ENCODE measurements around the gene QSOX2.
"Not testable (repeated sequence)": the region's sequence is repeated elsewhere in the genome, so short reads cannot be mapped to it uniquely, and the experiment has no call there.

Gene QSOX2

DNA sequence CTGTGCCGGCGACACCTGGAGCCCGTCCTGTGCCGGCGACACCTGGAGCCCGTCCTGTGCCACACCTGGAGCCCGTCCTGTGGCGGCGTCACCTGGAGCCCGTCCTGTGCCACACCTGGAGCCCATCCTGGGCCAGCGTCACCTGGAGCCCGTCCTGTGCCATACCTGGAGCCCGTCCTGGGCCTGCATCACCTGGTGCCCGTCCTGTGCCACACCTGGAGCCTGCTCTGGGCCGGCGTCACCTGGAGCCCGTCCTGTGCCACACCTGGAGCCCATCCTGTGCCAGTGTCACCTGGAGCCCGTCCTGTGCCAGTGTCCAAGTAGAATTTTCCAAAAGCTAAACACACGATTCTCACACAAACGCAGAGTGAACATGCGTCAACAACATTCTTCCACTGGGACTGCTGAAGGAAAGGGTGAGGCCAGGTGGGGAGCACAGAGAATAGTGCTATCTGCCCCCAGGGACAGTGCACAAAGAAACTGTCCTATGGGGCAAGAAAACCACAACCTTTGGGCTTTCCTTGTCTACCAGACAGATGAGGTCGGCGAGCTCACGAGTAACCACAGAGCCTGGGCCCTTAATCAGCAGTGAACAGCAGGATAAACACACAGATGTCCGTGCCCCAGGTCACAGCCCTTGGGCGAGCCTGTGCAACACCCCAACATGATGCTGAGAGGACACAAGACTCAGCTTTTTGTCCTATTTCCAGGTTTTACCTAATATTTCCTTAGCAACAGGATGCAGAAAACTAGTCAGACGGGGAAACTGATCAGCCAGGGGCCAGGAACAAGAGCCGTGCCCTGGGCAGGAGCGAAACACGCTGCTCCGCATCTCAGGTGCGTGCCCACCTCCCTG, 7.9 kb downstream of the QSOX2 start:
- no peak for DNase-seq (ENCODE audit: low read depth, low spot score)

DNA sequence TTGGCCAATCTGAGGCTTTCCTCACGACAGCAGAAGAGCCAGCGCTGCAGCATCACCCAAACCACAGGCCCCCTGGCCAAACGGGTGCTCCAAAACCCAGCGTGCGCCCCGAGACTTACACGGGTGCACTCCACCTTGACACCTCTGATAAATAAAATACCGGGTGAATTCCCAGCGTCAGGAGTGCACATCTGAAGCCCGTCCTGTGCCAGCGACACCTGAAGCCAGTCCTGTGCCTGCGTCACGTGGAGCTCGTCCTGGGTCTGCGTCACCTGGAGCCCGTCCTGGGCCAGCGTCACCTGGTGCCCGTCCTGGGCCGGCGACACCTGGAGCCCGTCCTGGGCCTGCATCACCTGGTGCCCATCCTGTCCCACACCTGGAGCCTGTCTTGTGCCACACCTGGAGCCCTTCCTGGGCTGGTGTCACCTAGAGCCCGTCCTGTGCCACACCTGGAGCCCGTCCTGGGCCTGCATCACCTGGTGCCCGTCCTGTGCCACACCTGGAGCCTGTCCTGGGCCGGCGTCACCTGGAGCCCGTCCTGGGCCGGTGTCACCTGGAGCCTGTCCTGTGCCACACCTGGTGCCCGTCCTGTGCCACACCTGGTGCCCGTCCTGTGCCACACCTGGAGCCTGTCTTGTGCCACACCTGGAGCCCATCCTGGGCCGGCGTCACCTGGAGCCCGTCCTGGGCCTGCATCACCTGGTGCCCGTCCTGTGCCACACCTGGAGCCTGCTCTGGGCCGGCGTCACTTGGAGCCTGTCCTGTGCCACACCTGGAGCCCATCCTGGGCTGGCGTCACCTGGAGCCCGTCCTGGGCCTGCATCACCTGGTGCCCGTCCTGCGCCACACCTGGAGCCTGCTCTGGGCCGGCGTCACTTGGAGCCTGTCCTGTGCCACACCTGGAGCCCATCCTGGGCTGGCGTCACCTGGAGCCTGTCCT, 8.9 kb downstream of the QSOX2 start:
- DNase-seq (ENCODE audit: low read depth, low spot score) = not testable (repeated sequence)

DNA sequence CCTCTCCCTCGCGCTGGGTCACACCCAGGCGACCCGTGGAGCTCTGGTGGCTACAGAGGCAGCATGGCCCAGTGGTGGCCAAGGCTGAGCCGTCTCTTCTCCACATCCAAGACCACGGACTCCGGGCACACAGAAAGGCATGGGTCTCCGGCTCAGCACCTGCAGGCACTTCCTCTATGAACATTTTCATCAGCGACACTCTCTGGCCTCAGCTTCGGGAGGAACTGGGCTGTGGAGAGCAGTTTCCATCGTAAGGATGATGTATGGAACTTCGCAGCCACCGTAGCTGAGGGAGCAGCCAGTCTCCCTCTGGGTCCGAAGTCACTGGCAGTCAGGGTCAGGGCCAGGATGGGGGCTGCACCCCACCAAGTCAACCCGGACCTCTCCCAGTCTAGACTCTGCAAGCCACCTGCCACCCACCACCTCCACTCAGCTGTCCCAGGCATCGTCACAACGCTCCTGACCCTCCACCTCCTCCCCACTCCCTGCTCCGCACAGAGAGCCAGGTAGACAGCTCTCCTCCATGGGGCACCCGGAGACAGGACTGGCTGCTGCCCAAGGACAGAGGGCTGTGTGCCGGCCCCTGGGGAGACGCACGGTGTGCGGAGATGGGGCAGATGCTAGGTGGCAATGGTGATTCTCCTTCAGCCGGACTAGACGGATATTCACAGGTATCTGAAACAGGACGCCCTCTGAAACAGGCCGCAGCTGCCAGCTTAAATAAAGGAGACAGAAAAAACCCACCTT, 9.7 kb downstream of the QSOX2 start:
- DNase-seq (ENCODE audit: low read depth, low spot score) = no peak

DNA sequence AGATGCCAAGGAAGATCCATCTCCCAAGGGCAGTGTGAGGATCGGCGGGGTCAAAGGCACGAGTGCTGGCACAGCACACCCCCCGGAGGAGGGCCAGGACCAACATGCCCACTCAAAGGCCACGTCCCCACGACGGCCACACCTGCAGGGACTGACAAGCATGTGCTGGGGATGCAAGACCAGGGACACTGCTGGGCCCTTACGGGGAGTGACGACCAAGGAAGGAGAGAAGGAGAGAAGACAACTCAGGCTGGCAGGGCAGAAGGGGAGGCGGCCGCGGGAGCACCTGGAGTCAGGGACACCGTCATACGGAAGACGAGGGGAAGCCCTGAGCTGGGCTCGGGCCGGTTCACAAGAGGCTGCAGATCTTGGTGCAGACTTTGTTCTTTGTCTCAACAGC, 10.4 kb downstream of the QSOX2 start:
- DNase-seq (ENCODE audit: low read depth, low spot score) = no peak

DNA sequence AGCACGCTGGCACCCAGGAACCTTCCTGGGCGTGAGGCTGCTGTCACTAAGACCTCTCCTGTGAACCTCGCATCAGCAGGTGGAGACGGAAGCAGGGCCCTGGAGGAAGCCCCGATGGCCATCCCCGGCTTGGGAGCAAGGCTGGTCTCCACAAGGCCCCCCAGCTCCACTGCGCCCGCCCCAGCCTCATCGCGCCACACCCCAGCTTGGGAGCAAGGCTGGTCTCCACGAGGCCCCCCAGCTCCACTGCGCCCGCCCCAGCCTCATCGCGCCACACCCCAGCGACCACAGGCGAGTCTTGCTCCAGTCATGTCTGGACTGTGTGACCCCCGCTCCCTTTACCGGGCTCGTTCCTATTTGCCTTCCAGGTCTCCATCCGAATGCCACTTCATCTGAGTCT, 11.0 kb downstream of the QSOX2 start:
- no peak for DNase-seq (ENCODE audit: low read depth, low spot score)

DNA sequence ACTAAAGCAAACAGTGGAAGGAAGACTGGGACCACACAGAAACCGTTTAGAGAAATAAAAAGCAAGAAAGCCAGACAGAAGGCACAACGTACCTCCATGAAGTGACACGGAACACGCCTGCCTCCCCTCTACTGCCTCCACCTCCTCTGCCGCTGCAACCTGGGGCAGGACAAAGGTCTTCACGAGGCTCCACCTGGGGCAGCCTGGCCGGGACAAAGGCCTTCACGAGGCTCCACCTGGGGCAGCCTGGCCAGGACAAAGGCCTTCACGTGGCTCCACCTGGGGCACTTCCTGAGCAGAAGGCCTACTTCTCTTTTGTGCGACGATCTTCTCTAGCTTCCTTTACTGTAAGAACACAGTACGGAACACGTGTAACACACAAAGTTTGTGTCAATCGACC, 11.7 kb downstream of the QSOX2 start:
- no peak for DNase-seq (ENCODE audit: low read depth, low spot score)

DNA sequence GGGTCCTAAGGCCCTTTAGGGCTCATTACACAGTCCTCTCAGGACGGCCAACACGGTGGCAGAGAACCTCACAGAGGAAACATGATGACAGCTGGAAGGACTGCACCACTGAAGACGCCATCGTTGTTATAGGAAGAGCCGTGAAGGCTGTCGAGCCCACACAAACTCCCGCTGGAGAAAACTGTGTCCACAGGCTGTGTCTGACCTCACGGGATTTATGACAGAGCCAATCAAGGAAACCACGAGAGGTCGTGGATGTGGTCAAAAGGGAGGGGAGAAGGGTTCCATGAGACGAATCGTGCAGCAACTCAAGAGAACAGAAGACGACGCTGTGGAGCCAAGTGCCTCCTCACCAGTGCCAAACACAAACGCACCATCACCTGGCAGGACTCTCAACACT, 12.2 kb downstream of the QSOX2 start:
- DNase-seq (ENCODE audit: low read depth, low spot score) = no peak

DNA sequence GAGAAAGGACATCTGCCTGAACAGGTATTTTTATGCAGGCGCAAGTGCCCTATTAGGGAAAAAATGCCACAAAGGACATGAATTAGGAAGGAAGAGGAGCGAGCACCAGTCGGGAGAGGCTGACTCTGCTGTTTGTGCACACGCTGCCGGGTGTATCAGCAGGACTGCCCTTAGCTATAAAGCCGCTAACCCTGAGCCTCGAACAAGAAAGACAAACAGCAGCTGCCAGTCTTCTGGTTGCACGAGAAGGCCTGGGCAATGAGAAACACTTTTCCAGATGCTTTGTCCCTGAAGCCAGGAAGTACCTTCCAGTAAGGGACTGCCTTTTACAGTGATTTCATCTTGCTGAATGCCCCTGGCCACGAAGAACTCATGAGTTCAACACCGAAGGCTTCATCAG, 12.6 kb downstream of the QSOX2 start:
- DNase-seq (ENCODE audit: low read depth, low spot score) = no peak

DNA sequence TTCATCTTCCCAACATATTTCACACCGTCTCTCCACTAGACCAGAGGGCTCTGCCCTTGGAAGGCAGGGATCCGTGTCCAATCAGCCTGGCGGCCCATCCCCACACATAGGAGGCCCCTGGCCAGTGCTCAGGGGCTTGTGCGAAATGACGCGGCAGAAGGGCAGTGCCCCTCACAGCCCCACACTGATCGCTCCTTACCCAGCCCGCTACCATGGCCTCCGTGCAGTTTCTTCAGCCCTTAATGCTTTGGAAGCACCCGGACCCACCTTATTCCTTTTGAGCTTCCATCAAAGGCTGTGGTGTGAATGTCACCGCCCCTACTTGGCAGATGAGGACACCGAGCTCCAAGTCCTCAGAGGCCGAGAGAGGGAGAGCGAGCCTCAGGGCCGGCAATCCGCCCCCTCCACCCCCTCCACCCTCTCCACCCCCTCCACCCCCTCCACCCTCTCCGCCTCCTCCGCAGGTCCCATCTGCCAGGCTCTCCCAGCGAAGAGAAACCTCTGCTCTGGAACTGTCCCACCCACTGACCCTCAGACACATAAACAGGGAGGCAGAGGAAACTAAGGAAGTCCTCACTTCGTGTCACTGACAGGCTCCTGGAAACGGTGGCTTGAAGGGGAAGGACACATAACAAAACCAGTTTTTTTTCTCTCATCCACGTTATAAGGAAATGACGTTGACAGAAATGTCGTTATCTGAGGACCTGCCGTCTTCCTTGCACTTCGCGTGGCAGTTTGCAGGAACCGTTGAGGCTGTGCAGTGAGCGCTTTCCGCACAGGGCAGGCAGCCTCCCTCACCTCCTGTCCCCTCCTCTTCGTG, 13.9 kb downstream of the QSOX2 start:
- DNase-seq (ENCODE audit: low read depth, low spot score) = no peak

DNA sequence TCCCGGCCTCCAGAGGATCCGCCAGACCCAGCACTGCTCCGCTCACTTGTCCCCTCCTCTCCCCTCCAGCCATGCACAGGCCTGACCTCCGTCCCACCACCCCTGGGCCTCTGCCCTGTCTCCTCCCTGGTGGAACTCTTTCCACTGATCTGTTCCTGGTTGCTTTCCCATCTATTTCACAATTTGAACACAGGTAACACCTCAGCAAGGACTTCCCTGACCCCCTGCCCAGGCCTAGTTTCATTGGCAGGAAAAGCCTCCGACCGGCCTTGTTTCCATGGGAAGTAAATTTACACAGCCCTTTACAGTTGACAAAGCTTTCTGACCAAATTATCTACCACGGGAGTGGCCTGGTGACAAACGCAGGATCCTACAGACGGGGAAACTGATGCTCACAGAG, 14.8 kb downstream of the QSOX2 start:
- DNase-seq (ENCODE audit: low read depth, low spot score) = no peak

DNA sequence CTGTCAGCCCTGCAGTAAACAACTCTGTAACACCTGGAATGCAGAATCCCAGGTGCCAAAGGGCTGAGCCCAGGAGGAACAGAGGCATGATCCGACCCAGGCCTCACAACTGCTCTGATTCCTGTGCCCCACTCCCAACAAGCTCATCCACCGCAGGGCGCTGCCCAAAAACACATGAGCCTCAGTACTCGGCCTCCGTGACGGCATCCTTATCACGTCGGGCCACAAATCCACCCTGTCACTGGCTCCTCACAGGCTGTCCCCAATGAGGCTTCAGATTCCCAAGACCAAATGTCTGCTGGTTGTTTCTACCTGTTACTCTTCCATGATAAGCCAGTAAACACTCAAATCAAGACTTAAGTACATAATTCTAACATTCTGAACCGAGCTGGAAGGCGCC, 15.2 kb downstream of the QSOX2 start:
- DNase-seq (ENCODE audit: low read depth, low spot score) = no peak

DNA sequence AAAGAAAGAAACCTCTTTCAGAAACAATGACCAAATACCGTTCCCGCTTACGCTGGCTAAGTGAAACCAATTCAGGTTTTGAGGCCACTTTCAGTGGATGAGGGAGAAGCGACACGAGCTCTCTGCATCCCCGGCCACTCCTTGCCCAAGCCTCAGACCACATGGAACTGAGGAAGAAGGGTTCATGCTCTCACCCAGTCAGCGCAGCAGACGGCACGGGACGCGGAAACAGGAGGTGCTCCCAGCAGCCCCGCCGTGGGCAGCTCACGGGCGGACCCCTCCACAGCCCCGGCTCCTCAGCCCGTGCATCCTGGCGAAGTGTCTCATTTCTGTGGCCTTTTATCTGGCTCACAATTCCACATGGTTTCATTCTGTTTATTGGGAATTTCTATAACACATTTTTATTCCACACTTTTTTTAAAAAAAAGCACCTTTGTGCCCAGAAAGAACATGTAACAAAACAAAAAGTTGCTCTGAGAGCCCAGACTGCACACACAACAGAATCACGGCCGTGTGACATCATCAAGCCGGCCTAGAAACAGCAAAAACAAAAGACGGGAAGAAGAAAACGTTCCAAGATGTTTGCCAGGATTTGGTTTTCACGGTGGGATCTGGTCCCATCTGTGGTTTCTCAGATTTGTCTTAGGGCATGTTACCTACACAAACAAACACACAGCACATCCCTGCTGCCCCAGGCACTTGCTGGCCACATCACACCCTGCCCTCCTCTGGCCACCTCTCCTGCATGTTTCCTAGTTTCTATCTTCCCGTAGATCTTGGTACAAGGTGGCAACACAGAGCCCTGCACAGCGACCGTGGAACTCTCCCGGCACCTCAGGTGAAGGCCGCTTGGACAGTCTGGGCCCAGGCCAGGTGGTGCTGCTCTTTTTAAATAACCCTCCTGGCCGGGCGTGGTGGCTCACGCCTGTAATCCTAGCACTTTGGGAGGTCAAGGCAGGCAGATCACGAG, 16.2 kb downstream of the QSOX2 start:
- no peak for DNase-seq (ENCODE audit: low read depth, low spot score)

DNA sequence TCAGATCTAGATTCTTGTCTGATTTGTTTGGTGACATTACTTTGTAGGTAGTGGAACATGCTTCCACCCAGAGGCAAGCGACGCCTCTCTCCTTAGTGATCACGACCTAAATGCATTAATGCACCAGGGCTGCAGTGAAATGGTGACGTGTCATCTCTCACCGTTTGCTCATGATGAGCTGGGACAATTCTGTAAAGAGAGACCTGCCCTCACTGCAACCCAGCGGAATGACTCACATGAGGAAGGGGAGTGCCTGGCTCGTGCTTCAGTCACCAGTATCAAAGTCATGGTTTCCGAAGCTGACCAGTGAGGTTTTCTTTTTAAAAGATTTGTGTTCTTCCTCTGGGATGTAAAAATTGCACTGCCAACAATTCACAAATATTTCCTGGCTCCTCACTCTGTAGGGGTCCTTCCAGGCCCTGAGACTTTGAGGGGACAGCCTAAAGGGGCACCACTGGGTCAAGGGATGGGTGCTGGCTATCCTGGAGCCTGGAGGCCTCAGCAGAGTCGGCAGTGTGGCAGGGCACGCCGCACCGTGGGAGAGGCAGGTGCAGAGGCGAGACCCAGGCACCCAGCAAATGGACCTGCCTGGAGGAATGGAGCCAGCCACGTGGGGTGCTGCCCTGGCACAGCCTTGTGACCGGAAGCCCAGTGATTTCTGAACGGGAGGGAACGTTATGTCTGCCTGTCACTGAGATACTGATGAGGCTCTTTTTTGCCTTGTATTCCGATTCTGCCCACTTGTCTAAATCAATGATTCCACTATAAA, 17.3 kb downstream of the QSOX2 start:
- no peak for DNase-seq (ENCODE audit: low read depth, low spot score)

DNA sequence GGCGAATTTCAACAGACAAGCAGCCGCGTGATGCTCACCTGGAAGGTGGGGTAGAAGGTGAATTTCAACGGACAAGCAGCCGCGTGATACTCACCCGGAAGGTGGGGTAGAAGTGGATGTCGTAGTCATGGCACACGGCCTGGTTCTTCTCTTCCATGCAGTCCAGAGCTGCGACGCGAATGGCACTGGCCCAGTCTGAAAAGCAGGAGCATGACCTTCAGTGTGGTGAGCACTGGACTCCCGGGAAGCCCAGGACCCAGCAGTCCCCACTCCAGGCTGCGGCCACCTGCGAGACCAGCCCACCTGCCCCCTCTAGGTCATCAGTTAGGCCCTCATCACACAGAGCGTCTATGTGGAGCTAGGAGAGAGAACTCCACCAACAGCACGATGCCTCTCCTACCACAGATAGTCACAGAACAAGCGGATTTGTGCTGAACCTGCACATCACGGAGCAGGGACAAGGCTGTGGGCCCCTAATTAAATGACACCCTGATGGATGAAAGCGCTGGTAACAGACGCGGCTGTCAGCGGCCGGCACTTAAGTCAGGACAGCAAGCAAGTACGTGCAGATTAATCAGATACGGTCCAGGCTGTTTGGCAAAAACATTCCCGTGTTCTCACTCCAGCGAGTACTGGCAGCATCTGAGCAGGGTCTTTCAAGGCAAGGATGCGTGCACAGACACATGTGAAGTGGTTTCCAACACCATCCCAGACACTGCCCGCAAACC, 18.8 kb downstream of the QSOX2 start:
- DNase-seq (ENCODE audit: low read depth, low spot score) = no peak

DNA sequence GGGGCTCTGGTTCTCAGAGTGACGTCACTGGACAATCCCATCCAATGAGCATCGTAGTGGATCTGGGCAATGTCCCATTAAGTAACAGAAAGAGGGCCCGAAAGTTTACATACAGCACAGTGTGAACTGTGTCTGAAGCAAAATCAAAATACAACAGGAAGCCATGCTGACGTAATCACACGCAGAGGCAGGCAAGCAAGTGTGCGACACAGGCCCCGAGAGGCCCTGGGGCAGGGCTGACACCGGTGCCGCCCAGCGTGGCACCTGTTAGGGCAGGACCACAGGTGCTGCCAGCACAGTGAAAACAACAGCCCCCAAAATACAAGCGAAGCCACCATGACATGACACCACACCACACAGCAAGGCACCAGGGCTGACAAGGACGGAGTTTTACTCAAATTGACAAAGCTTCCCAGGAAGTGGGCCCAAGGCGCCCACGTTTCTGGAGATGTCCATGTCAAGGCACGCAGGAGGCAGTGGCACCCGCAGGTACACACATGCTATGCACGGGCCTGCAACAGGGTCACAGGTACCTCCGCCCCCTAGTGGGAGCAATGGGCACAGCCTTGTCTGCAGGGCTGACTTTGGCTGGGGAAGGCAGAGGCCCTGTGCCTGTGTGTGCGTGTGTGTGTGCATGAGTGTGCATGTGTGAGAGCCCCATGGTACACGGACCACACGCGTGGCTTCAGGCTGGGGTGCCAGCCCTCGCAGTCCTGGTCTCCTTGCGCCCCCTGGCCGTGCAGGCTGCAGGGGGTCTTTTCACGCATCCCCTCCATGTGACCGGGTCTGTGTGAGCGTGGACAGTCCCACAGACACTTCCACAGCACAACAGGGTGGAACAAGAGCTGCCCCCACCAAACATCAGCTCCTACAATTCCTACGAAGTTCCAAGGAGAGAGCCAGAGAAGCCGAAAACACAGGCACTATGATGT, 19.6 kb downstream of the QSOX2 start:
- DNase-seq (ENCODE audit: low read depth, low spot score) = no peak

DNA sequence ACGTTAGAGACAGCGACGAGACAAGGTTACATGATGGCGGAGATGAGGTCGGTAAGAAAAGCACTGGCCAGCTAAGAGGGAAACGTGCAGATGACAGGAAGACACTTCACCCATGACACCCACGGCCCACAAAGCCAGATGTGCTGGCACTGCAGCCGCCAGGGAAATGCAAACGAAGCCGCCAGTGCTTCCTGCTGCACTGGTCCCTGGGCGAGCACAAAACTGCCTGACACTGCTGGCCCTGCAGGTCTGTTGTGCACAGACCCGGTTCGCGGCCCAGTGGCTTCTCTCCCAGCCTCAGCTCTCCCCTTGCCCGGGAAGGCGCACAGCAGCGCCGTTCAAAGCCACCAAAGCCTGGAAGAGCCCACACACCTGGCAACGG, 20.3 kb downstream of the QSOX2 start:
- DNase-seq (ENCODE audit: low read depth, low spot score) = no peak

DNA sequence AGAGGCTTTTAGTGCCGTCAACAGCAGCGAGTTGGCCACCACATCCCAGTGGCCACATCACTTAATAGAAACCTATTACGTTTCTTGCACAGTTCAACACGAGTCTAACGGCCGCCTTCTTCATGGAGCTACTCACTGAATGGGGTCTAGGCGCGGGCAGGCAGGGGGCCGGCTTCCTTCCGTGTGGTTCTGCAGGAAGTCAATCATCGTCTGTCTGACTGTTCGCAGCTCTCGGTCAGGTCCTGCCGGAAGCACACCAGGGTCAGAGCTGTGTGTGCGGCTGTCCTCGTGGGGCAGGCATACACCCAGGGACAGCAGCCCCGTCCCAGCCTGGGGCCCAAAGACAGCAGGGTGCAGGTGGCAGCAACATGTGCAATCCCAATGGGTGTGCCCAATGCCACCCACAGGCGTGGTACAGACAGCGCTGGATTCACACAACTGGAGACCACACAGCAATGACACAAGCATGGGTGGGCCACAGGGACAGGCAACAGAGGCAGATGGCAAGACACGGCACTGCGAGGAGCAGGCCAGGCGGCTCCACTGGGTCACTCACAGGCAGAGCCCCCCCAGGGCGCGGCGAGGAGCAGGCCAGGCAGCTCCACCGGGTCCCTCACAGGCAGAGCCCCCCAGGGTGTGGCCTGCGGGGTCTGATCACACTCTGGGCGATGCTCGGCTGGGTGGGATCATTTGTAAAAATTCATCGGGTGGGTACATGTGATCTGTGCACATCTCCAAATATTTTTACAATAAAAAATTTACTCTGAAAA, 21.6 kb downstream of the QSOX2 start:
- no peak for DNase-seq (ENCODE audit: low read depth, low spot score)

Data from smooth muscle cell of the brain vasculature (primary cell).